SK-N-SH treated with all-trans-retinoic acid at 6 μM for 48 hours (cell line): ENCODE measurements around the gene ERBIN.

ENCODE experiments used
- ATAC-seq: fragments of 200-7000 bp; cut with Tn5 transposase; 3 replicates; pipeline ENCODE4 v1.9.1; 2020; ENCODE audit warnings: mild to moderate bottlenecking, moderate library complexity
- ARNTL ChIP-seq: fragments of 450-650 bp; formaldehyde crosslinking; IDR thresholded peaks from 2 replicates; pipeline ENCODE4 v1.5.0; 2020; ENCODE audit warnings: low read depth, mild to moderate bottlenecking, moderate library complexity, borderline replicate concordance
- CSRNP3 ChIP-seq: fragments of 250-450 bp; sonication (Bioruptor Pico); IDR thresholded peaks from 2 replicates; pipeline ENCODE4 v1.5.1; 2021; ENCODE audit warnings: mild to moderate bottlenecking, moderate library complexity
- GLIS3 ChIP-seq: fragments of 250-450 bp; sonication (Bioruptor Pico); IDR thresholded peaks from 2 replicates; pipeline ENCODE4 v1.5.0; 2020; ENCODE audit warnings: mild to moderate bottlenecking, moderate library complexity
- ISL1 ChIP-seq: fragments of 250-450 bp; sonication (Bioruptor Pico); IDR thresholded peaks from 2 replicates; pipeline ENCODE4 v2.1.2; 2022; ENCODE audit warnings: mild to moderate bottlenecking, moderate library complexity
- OSR1 ChIP-seq: fragments of 250-450 bp; sonication (Bioruptor Pico); IDR thresholded peaks from 2 replicates; pipeline ENCODE4 v1.8.0; 2022; ENCODE audit warnings: moderate library complexity, mild to moderate bottlenecking, inconsistent platforms
- POU6F1 ChIP-seq: fragments of 250-450 bp; sonication (Bioruptor Pico); IDR thresholded peaks from 2 replicates; pipeline ENCODE4 v1.8.0; 2021; ENCODE audit warnings: low read depth, mild to moderate bottlenecking, moderate library complexity, borderline replicate concordance
- RARB ChIP-seq: fragments of 250-450 bp; sonication (Bioruptor Pico); IDR thresholded peaks from 2 replicates; pipeline ENCODE4 v1.8.0; 2021; ENCODE audit warnings: mild to moderate bottlenecking, moderate library complexity
- SNAI2 ChIP-seq: fragments of 250-450 bp; sonication (Bioruptor Pico); IDR thresholded peaks from 2 replicates; pipeline ENCODE4 v1.5.0; 2020; ENCODE audit warnings: mild to moderate bottlenecking, moderate library complexity
- TCF4 ChIP-seq: fragments of 250-450 bp; sonication (Bioruptor Pico); IDR thresholded peaks from 2 replicates; pipeline ENCODE4 v1.8.0; 2021; ENCODE audit warnings: mild to moderate bottlenecking, moderate library complexity, borderline replicate concordance
- TOX ChIP-seq: fragments of 250-450 bp; sonication (Bioruptor Pico); IDR thresholded peaks from 2 replicates; pipeline ENCODE4 v1.8.0; 2021; ENCODE audit warnings: mild to moderate bottlenecking, moderate library complexity, borderline replicate concordance
- ZC3H10 ChIP-seq: fragments of 250-450 bp; sonication (Bioruptor Pico); IDR thresholded peaks from 2 replicates; pipeline ENCODE4 v1.5.1; 2021; ENCODE audit warnings: mild to moderate bottlenecking, moderate library complexity
- ZFP3 ChIP-seq: fragments of 250-450 bp; sonication (Bioruptor Pico); IDR thresholded peaks from 2 replicates; pipeline ENCODE4 v1.5.0; 2020; ENCODE audit warnings: mild to moderate bottlenecking, moderate library complexity
- ZNF70 ChIP-seq: fragments of 450-650 bp; formaldehyde crosslinking; IDR thresholded peaks from 2 replicates; pipeline ENCODE4 v1.5.0; 2020; ENCODE audit warnings: mild to moderate bottlenecking, moderate library complexity
- ZNF8 ChIP-seq: fragments of 450-650 bp; formaldehyde crosslinking; IDR thresholded peaks from 2 replicates; pipeline ENCODE4 v1.5.0; 2020; ENCODE audit warnings: mild to moderate bottlenecking, moderate library complexity
- TF ChIP-seq, protein P1 (sequence below): fragments of 250-450 bp; sonication (Bioruptor Pico); IDR thresholded peaks from 2 replicates; pipeline ENCODE4 v1.5.1; 2020; ENCODE audit warnings: low read depth, mild to moderate bottlenecking, moderate library complexity
- TF ChIP-seq, protein P2 (sequence below): fragments of 250-450 bp; sonication (Bioruptor Pico); IDR thresholded peaks from 2 replicates; pipeline ENCODE4 v1.8.0; 2020; ENCODE audit warnings: mild to moderate bottlenecking, moderate library complexity, borderline replicate concordance

The ERBIN gene

GRCh38 chr5:66118304-66118703 lies 191.9 kb downstream of the ERBIN start:
- TF ChIP-seq GLIS3 = no peak
- no peak for TF ChIP-seq TCF4 (CRISPR knock-in tag)
- no peak for TF ChIP-seq ZFP3
- TF ChIP-seq RARB (CRISPR knock-in tag) = no peak
- no peak for TF ChIP-seq ISL1
- TF ChIP-seq, protein P1, sequence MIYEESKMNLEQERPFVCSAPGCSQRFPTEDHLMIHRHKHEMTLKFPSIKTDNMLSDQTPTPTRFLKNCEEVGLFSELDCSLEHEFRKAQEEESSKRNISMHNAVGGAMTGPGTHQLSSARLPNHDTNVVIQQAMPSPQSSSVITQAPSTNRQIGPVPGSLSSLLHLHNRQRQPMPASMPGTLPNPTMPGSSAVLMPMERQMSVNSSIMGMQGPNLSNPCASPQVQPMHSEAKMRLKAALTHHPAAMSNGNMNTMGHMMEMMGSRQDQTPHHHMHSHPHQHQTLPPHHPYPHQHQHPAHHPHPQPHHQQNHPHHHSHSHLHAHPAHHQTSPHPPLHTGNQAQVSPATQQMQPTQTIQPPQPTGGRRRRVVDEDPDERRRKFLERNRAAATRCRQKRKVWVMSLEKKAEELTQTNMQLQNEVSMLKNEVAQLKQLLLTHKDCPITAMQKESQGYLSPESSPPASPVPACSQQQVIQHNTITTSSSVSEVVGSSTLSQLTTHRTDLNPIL (CRISPR knock-in tag) = no peak
- TF ChIP-seq CSRNP3 (CRISPR knock-in tag) = no peak
- TF ChIP-seq SNAI2 (CRISPR knock-in tag) = no peak
- TF ChIP-seq ZC3H10 = no peak
- no peak for TF ChIP-seq ARNTL
- TF ChIP-seq, protein P2, sequence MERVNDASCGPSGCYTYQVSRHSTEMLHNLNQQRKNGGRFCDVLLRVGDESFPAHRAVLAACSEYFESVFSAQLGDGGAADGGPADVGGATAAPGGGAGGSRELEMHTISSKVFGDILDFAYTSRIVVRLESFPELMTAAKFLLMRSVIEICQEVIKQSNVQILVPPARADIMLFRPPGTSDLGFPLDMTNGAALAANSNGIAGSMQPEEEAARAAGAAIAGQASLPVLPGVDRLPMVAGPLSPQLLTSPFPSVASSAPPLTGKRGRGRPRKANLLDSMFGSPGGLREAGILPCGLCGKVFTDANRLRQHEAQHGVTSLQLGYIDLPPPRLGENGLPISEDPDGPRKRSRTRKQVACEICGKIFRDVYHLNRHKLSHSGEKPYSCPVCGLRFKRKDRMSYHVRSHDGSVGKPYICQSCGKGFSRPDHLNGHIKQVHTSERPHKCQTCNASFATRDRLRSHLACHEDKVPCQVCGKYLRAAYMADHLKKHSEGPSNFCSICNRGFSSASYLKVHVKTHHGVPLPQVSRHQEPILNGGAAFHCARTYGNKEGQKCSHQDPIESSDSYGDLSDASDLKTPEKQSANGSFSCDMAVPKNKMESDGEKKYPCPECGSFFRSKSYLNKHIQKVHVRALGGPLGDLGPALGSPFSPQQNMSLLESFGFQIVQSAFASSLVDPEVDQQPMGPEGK (CRISPR knock-in tag) = no peak
- TF ChIP-seq ZNF8 (CRISPR knock-in tag) = no peak
- no peak for TF ChIP-seq POU6F1
- TF ChIP-seq ZNF70 (CRISPR knock-in tag) = no peak
- TF ChIP-seq, all 23 proteins: peak for 0
- no peak for ATAC-seq

DNA sequence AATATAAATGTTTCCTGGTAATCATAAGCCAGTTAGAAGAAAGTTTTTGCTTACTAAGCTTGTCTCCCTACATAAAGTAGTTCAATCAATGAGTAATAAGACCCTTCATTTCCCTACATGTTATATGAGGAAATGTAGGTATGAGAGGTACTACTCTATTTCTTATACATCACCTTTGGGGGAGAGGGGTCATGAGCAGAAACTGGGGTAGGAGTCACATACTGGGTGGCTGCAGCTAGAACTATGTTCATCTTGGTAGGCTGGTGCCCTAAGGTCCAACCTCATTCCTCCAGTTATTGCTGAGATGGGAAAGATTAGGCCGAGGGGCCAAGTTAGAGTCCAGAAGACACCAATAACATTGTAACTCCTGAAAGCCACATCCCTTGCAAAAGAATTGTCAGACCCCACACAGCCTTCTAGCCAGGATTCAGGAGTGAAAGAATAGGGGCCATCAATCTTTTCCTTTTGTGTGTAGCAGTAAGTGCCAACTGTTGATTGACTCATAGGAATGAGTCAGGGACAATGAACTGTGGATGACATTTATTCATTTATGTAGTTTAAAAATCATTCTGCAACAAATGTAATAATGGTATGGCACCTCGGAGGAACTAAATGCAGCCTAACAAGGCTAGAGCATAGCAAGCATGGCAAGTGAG lies 196.1 kb downstream of the ERBIN start:
- no peak; the same call in 2 of the 3 replicates for ATAC-seq
- no peak for TF ChIP-seq OSR1 (CRISPR knock-in tag)
- no peak for TF ChIP-seq TOX (CRISPR knock-in tag)
- TF ChIP-seq ZNF70 (CRISPR knock-in tag) = no peak
- TF ChIP-seq POU6F1 = no peak
- no peak for TF ChIP-seq ZNF8 (CRISPR knock-in tag)
- TF ChIP-seq ZFP3 = no peak

DNA sequence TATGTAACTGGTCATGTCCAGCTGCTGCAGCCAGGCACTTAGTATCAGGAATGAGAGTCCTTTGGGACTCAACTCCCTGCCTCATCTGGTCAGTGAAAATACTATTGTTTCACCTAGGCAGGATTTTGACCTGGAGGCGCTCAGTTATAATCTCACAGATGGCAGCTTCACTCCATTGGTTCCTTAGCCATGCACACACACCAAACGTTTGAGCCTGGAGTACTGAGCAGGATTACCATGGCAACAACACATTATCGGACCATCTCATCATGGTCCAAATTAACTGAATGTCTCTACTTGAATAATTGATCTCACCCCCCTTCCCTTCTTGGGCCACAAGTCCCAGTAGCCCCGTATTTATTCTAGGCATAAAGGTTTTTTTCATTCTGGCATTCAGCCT lies 202.8 kb downstream of the ERBIN start:
- no peak for ATAC-seq
- TF ChIP-seq ZC3H10 (no peak), CSRNP3 (CRISPR knock-in tag) (no peak), POU6F1 (no peak), SNAI2 (CRISPR knock-in tag) (no peak), TCF4 (CRISPR knock-in tag) (no peak), ARNTL (no peak)
